GM19324 (cell line): Measurements from ENCODE around the gene NPB.

Experiments used
- ATAC-seq: cut with Tn5 transposase; IDR thresholded peaks from one replicate; pipeline ENCODE4 v1.9.1; 2021; ENCODE audit warnings: mild to moderate bottlenecking, moderate library complexity; ENCODE audit not compliant: unreplicated experiment, low FRiP score

Gene NPB

DNA sequence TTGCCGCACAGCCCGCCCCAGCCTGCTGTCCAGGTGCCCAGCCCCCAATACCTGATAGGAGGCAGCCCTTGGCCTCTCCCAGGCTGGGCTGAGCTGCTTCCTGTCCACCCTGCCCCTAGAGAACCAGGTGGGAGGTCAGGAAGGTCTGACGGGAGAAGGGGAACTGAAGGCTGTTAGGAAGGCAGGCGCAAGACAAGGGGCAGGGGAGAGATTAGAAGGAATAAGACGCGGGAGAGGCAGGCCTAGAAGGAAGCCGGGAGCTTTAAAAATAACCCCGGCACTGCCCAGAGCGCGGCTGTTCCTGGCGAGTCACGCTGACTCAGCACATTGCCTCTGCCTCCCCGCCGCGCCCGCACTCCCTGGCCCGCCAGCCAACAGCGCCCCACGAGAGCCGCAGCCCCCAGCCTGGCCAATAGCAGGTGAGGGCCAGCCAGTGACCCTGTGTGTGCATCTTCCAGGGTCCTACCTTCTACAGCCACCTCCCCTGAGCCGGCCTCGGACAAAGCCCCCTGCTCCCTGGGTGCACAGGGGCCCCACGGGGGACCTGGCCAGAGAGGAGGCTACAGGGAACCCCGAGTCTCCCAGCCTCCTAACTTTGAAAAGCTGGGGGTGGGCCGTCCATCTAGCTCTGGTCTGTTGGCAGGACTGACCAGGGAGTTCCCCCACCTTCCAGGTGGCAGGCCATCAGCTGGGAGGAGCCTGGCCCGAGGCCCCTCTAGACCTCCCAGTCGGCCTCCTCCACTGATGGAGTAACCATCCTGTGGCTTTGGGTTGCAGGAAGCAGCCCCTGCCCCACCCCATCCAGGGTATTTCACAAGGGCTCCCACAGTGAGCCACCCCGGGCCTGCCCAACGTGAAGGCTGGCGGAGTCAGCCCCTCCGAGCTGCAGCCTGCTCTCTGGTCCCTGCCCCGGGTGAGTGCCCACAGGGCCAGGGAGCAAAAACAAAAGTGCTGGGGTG lies 21.5 kb downstream of the NPB start:
- no peak for ATAC-seq

GRCh38 chr17:81924557-81925532 lies 22.8 kb downstream of the NPB start:
- no peak for ATAC-seq

GRCh38 chr17:81925860-81926450 lies 23.9 kb downstream of the NPB start:
- no peak for ATAC-seq

GRCh38 chr17:81926451-81927151 lies 24.6 kb downstream of the NPB start:
- ATAC-seq, result peak; percentile 6

DNA sequence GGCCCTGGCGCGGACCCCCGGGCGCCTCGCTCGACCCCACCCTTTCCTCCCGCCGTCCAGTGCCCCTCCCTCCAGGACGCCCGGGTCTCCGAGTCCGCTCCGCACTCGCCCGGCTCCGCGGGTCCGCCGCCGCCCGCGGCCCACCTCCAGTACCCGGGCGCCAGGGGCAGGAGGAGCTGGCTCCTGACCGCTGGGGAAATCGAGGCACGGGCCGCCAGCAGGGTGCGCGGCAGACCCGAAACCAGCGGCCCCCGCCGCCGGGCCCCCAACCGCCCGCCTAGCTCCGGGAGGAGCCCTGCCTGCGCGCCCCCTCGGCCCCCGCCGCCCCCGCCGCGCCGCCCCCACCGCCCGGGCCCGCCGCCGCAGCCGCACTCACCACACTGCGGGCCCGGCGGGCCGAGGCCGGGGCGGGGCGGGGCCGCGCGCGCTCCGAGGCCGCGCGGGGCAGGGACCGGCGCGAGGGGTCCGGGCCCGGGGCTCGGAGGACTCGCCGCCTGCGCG lies 25.2 kb downstream of the NPB start:
- peak; percentile 14 for ATAC-seq

DNA sequence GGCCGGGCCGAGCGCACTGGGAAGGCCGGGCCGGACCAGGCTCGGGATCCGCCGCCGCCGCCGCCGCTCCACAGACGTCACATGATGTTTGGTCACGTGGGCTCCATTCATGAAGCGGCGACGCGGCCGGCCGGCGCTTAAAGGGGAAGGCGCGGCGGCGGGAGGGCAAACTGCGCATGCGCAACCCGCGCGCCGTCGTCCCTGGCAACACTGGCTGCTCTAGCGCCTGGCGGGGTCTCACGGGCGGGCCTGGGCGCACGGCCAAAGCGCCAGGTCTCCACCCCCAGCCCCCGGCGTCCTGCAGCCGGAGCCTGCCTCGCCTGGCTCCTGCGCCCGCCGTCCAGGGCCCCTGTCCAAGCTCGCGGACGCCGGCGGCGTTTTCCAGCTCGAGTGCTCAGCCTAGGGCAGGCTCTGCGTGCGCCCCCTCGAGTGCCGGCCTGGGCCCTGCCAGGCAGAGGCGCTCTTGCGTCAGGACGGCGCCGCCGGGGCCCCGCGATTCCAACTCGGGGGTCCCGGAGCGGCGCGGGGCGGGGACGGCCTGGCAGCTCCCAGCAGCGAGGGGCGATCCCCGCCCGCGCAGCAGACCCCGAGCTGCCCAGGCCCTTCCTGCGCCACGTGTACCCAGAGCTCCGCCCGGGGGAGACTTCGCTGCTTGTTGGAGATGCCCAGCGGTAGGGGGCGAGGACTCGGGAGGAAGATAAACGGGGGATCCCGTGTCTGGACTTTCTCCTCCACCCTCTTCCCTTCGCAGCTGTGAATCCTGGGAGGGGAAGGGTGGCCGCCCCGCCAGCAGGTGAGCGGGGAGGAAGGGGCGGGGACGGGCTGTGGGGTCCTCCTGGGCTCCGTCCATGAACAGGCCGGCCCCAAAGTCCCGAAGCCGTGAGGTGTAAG lies 25.9 kb downstream of the NPB start, which contains the start of gene MAFG:
Gene MAFG, minus strand, starts transcription at position 83 of the 891 bp plus-strand sequence. CDS start 4,550 bp downstream, outside the sequence.
- peak; percentile 76 for ATAC-seq

DNA sequence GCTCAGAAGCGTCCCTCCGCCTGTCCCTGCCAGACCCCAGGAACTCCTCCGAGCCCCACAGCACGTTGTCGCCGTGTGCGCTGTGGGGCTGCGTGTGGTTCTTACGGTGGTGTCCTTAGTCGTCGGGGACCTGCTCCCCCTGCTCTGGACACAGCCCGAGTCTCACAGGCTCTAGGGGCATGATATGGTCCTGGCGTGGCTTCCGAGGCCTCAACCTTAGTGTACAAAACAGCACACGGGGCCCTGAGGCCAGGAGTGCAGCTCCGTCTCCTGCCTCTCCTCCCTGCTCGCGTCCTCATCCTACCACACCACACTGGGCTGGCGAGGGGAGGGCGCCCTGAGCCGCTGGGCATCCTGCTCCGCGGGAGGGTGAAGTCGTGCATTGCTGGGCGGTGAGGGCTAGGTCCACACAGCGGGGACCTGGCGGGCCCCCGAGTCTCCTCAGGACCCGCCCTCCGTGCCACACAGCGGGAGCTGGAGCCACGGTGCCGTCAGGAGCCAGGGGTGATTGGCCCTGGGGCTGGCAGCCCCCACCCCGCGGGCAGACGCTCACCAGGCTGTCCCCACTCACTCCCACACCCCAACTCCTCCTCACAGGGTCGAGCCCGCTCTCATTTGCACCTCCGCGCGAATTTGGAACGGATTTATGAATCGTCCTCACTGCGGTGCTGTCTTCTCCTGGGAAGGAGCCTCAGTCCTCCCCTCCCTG lies 26.7 kb downstream of the NPB start:
- no peak for ATAC-seq

DNA sequence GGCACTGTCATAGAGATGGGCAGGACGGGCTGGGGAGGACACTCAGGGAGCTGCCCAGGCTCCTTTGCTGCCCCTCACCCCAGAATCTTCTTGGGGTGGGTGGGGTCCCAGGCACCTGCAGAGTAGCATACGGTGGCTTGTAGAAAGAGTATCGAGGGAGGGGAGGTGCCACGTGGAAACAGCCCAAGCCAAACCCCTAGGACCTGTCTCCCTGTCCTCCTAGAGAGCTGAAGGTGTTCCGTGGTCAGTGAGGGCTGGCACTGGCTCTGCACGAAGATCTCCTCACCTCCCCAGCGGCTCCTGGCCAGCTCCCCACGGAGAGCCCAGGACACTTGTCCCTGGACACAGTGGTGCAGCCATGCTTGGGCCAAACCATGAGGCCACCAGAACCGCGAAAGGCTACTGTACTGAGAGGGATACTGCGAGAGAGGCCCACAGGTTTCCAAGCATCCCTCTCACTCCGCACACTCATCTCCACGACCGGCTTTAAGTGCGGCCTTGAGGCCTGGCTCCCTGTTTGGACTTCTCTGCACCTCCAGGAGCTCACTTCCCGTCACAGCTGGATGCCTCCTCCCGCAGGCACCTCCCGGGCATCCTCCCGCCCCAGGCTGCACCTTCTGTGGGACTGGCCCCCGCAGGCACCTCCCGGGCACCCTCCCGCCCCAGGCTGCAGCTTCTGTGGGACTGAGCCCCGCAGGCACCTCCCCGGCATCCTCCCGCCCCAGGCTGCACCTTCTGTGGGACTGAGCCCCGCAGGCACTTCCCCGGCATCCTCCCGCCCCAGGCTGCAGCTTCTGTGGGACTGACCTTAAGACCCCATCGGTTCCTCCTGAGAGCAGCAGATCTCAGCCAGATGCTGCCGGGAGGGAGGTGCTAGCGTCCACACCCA lies 27.5 kb downstream of the NPB start:
- no peak for ATAC-seq

- ATAC-seq, result no peak
Measured at GRCh38 chr17:81930142-81931125, 28.4 kb downstream of the NPB start.

DNA sequence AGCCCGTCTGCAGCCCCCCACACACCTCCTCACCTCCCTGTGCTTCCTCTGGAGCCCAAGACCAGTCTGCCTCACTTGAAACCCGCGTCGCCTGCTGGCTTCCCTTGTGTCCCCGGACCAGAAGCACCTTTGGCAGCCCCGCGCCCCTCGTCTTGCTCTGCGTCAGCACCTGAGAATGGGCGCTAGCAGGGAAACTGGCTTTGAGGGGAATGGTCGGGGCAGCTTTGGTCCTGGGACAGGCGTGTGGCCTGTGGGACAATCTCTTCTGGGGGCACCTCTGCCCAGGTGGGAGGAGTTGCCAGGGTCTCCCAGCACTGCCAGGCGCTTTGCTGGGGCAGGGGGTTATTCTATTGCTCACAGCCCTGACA lies 29.1 kb downstream of the NPB start:
- no peak for ATAC-seq

GRCh38 chr17:81931557-81932332 lies 29.7 kb downstream of the NPB start:
- ATAC-seq, result no peak

GRCh38 chr17:81932333-81932983 lies 30.4 kb downstream of the NPB start:
- no peak for ATAC-seq

GRCh38 chr17:81933178-81933699 lies 31.2 kb downstream of the NPB start:
- ATAC-seq, result no peak

DNA sequence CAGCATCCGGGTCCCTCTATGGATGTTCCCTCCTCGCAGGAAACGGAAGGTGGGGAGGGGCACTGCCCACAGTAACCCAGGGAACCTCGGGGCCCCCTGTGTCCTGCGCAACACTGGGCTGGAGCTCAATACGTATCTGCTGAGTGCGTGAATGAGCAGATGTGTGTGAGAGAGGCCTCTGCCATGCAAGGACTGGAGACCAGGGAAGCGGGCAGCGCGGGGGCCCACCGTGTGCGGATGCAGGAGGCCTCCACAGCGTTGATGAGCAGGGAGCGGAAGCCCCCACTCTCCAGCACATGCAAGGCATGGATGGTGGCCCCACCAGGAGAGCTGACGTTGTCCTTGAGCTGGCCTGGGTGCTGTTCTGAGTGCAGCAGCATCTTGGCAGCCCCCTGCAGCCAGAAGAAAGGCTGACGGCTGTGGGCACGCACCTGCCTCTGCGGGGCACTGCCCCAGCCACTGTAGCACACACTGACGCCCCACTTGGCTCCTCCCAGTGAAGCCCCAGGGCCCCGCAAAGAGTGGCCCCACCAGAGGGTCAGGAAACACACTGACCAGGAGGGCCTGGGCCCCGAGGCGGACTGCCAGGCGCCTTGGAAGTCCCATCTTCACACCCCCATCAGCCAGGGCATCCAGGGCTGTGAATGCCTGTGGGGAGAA lies 32.2 kb downstream of the NPB start:
- ATAC-seq, result no peak
